ENCODE measurements around the gene PSMB7. TPM values are rescaled to one million over a fixed set of nuclear protein-coding genes. Genes with fewer than 3 reads are reported as not detected.
A peak's percentile ranks its signal among the peaks of the same experiment; 100 is the strongest.

PSMB7 gene
- total RNA-seq, 3 donors from 2014 or later (not counting 1 experiment from before 2014, with no cell fraction given) = 75.6 to 75.9 (median 75.8) TPM

DNA sequence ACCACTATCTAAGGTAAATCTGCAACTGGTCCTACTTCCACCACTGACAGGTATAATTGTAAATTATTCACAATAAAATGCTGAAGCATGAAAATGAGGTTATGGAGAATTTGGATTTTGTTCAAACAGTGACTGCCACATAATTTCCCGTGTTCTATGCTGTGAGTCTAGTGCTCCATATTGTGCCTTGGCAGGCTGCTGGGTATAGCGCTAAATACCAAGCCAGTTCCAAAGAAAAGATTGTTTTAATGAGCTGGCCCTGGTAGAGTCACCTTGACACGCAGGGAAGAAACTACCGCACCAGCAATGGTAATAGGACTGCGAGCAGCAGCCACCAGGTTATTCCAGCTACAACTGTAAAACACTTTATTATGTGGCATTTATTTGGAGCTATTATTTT, 30.4 kb downstream of the PSMB7 start:
- 98% methylated on average over 5 of the region's 5 CpGs for WGBS (ENCODE audit: insufficient coverage)
- H3K27me3 Mint-ChIP-seq (ENCODE audit: low read depth in 2 of 2) = no peaks in the 10 kb centered on the region
- H3K4me1 Mint-ChIP-seq = peaks cover 32 to 43% of the 10 kb centered on the region in 2 donors
- Histone ChIP-seq H3K27ac (ENCODE audit: low read length) (no peak overlapping the region), H3K4me3 (ENCODE audit: low read length) (no peak overlapping the region), H3K4me1 (ENCODE audit: control insufficient read depth, insufficient read depth, low read length) (no peaks in the 10 kb centered on the region), H3K9me3 (ENCODE audit: control insufficient read depth, insufficient read depth, low read length) (no peaks in the 10 kb centered on the region), H3K27me3 (ENCODE audit: control insufficient read depth, insufficient read depth, low read length) (no peaks in the 10 kb centered on the region), H3K36me3 (ENCODE audit: control insufficient read depth, insufficient read depth, low read length) (peaks cover 20% of the 10 kb centered on the region)
- no peak overlapping the region for H3K27ac Mint-ChIP-seq
- H3K4me3 Mint-ChIP-seq = no peak overlapping the region
- no peak for ATAC-seq
- DNase-seq = no peak
- no peak for TF ChIP-seq CTCF (IDR thresholded peaks at IDR 0.05)
- H3K36me3 Mint-ChIP-seq = no peaks in the 10 kb centered on the region
- no peaks in the 10 kb centered on the region for H3K9me3 Mint-ChIP-seq
- intact Hi-C loops (cut with micrococcal nuclease) = no loop called here

DNA sequence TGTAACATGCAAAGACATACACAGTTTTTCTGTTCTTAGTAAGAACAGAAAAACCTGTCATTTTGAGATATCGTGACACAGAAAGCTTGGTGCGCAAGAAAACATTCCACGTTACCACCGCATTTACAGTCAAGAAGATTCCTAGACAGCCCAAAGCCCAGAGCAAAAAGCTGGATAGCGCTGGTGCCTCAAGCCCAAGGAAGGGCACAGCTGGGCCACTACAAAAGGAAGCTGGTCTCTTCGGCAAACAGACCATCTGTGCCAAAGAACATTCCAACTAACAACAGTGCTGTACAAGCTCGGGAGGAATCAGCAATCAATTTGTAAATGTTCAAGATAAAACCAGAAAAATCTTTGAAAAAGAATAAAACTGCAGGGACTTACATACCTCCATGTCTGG, 31.0 kb downstream of the PSMB7 start:
- intact Hi-C loops (cut with micrococcal nuclease) = no loop called here
- H3K36me3 ChIP-seq (ENCODE audit: control insufficient read depth, insufficient read depth, low read length) = peaks cover 26% of the 10 kb centered on the region
- no peak overlapping the region for H3K4me3 ChIP-seq (ENCODE audit: low read length)
- Mint-ChIP-seq H3K4me1 (peaks cover 29 to 40% of the 10 kb centered on the region in 2 donors), H3K4me3 (no peak overlapping the region), H3K36me3 (no peaks in the 10 kb centered on the region), H3K9me3 (no peaks in the 10 kb centered on the region), H3K27me3 (ENCODE audit: low read depth in 2 of 2) (no peaks in the 10 kb centered on the region), H3K27ac (no peak overlapping the region)
- 96% methylated on average over 7 of the region's 7 CpGs for WGBS (ENCODE audit: insufficient coverage)
- no peaks in the 10 kb centered on the region for H3K4me1 ChIP-seq (ENCODE audit: control insufficient read depth, insufficient read depth, low read length)
- H3K9me3 ChIP-seq (ENCODE audit: control insufficient read depth, insufficient read depth, low read length) = no peaks in the 10 kb centered on the region
- ATAC-seq (no peak), DNase-seq (no peak)
- no peak overlapping the region for H3K27ac ChIP-seq (ENCODE audit: low read length)
- TF ChIP-seq CTCF (IDR thresholded peaks at IDR 0.05) = no peak
- no peaks in the 10 kb centered on the region for H3K27me3 ChIP-seq (ENCODE audit: control insufficient read depth, insufficient read depth, low read length)

DNA sequence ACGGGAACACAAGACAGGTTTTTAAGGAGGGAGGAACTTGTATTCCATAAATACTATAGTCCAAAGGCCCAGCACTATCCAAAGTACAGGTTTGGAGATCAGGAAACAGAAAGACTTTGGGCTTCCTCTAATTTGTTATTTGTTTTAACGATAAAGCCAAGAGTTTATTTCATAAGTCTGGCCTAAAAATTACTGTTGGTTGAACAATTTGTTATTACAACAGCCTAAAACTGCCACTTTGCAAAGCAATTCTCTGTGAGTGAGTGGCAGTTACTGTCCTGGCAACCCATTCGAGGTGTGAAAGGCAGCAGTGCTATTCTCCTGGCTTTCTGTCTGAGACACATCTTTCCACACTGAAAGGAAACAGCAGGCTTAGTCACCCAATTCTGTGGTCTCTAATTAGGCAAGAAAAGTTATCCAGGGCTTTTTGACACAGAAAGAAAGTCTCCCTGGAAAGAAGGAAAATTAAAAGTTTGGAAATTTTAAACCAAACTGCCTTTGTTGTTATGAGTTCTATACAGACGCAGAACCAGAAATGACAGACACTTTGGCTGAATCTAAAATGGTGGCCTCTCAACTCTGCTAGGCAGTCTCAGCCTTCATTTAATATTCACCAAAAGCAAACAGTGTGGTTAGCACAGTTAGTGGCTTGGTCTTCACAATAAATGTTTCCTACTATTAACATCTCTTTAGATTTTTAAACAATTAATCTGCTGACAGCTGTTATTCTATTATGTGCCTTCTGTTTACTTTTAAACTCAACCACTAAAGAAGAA, 33.9 kb downstream of the PSMB7 start:
- no peak for DNase-seq
- intact Hi-C loops (cut with micrococcal nuclease) = no loop called here
- peak; percentile 48 to 59 (median 58) for ATAC-seq
- H3K4me3 Mint-ChIP-seq = no peak overlapping the region
- 59% methylated on average over 4 of the region's 4 CpGs for WGBS (ENCODE audit: insufficient coverage)
- no peaks in the 10 kb centered on the region for H3K27me3 Mint-ChIP-seq (ENCODE audit: low read depth in 2 of 2)
- Histone ChIP-seq H3K27me3 (ENCODE audit: control insufficient read depth, insufficient read depth, low read length) (no peaks in the 10 kb centered on the region), H3K4me1 (ENCODE audit: control insufficient read depth, insufficient read depth, low read length) (no peaks in the 10 kb centered on the region), H3K27ac (ENCODE audit: low read length) (peak overlapping the region; percentile 20), H3K9me3 (ENCODE audit: control insufficient read depth, insufficient read depth, low read length) (no peaks in the 10 kb centered on the region), H3K4me3 (ENCODE audit: low read length) (no peak overlapping the region), H3K36me3 (ENCODE audit: control insufficient read depth, insufficient read depth, low read length) (peaks cover 26% of the 10 kb centered on the region)
- H3K4me1 Mint-ChIP-seq = peaks cover 22 to 41% of the 10 kb centered on the region in 2 donors
- H3K27ac Mint-ChIP-seq = peak overlapping the region in 1 of 2 donors; percentile 35
- TF ChIP-seq CTCF (IDR thresholded peaks at IDR 0.05) = no peak
- no peaks in the 10 kb centered on the region for H3K9me3 Mint-ChIP-seq
- no peaks in the 10 kb centered on the region for H3K36me3 Mint-ChIP-seq

All from natural killer cell (primary cell).